HG02970 (cell line): Measurements from ENCODE around the gene SLC37A1.

ENCODE experiments used
- ATAC-seq: cut with Tn5 transposase; IDR thresholded peaks from one replicate; pipeline ENCODE4 v1.9.1; 2021; ENCODE audit warnings: mild to moderate bottlenecking, moderate library complexity, moderate number of reproducible peaks; ENCODE audit not compliant: unreplicated experiment, low FRiP score

SLC37A1 gene

DNA sequence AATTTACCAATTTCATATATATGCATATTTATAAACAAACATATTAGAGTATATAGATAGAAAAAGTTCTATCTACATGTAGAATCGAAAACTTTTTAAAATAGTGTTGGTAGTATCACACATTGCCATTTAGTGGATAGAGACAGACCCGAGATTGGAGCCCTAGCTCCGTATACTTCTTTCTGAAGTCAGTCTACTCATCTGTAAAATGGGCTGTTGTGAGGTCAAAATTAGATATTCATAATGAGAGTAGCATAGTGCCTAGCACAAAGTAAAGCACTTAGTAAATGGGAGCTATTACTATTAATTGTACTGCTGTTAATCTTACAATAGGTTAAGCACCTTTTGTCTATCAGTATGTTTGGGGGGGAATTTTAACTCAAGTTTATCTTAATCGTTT, 13.4 kb upstream of the SLC37A1 start:
- no peak for ATAC-seq

GRCh38 chr21:42500736-42501135, 12.9 kb upstream of the SLC37A1 start:
- ATAC-seq, result no peak

DNA sequence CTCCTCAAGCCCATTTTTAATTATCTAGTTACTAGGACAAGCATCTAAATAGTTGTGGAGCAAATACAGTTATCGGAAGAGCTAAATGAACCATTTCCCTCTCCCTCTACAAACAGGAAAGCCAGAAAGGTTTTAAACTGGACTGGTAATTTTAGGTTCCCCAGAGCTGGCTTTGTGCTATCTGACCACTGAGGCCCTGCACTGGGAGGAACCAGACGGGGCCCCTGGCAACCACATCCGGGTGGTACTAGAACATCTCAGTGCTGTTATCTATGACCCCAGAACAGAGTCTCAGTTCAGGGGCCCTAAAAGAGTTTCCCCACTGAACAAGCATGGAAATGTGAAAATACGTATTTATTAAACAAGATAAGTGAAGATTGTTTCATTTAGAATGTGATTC, 9.9 kb upstream of the SLC37A1 start:
- ATAC-seq, result no peak

GRCh38 chr21:42505090-42505726, 8.4 kb upstream of the SLC37A1 start:
- ATAC-seq, result peak; percentile 56

GRCh38 chr21:42507418-42507817, 6.2 kb upstream of the SLC37A1 start:
- ATAC-seq, result no peak

GRCh38 chr21:42508371-42508770, 5.3 kb upstream of the SLC37A1 start:
- no peak for ATAC-seq

DNA sequence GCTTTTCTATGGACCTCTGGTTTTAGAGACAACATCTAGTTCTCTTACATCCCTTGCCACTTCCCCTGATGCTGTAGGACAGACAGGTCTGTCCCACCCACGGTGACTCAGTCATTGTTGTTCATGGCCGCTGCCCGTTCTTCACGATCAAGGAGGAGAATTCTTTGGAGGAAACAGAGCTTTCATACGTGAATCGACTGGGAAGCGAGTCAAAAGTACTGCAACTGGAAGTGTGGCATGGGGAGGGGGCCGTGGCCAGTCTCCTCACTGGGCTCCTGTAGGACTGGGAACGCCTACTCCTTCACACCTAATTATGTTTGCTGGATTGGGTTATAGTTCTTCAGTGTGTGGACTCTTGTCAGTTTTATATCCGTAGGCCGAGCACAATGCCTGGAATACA, 4.4 kb upstream of the SLC37A1 start:
- ATAC-seq, result no peak

DNA sequence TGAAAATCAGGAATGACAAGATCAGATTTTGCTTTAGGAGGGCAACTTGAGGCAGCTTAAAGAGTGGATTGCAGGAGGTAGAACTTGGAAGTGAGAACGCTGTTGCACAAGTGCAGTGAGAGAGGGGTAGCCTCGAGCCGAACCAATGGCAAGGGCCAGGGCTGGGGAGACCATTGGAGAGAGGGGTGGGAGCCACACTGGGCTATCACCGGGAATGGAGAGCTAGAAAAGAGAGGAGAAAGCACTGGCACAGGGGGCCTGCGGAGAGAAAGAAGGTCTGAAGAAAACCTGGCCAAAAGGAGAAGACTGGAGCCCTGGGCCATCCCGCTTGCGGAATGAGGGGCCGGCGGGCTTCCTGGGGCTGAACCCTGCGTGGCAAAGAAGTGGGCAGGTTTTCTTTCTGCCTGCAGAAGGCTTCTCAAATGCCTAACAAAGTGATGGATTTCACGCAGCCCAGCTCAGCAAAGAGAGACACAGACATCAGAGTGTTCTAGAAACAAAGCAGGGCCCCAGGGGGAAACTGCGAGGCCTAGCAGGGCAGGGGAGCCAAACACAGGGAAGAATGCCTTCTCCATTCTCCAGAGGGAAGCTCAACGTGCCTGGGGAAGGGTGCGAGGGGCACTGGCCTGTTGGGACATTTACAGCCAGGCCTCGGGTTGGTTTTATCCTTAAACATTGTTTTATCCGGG, 1.2 kb upstream of the SLC37A1 start:
- no peak for ATAC-seq

GRCh38 chr21:42513985-42514882, 582 bp downstream of the SLC37A1 start:
- no peak for ATAC-seq

- no peak for ATAC-seq
Observed at GRCh38 chr21:42514883-42515228, 1.2 kb downstream of the SLC37A1 start.

- ATAC-seq, result no peak
Observed at GRCh38 chr21:42515708-42516502, 2.3 kb downstream of the SLC37A1 start.

GRCh38 chr21:42518215-42518614, 4.6 kb downstream of the SLC37A1 start:
- no peak for ATAC-seq

DNA sequence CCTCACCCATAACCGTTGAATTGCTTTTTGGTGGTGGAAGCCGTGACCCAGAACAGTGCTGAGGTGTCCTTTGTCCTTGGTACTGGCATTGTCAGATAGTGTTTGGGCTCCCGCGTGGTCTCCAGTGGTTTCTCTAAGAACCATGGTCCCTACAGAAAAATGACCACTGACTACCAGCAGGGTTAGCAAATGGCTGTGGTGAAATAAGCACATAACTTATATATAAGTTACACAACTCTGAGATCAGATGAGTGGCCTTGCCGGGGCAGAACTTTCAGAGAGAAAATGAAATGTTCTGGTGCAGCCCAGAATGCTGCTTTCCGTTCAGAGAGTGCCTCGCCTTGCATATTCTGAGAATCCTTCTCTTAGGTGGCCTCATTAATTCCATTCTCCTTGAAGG, 5.0 kb downstream of the SLC37A1 start:
- no peak for ATAC-seq

DNA sequence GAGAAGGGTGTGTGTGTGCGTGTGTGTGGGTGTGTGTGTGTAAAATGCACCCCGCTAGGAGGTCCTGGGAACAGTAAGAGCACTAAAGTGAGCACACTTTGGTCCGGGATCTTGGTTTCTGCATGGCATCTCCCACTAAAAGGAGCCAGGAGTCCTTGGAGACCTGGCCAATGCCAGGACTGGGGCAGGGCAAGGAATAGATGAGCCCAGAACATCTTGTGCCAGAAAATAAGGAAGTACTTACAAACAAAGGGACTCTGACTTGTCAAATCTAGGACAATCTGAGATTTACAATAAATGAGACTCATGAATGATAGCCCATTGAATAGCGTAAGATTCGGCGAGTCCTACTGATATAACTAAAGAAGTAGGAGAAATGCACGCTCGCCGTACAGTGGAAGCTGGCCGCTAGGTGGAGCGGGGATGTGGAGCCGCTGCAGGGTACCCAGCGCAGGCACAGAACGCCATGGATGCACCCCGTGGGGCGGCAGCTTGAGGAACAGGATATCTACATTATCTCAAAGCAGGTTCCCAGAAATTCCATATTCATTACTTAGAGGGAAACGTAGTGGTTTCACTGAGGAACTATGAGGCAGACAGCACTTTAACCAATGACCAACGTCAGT, 7.1 kb downstream of the SLC37A1 start:
- no peak for ATAC-seq

DNA sequence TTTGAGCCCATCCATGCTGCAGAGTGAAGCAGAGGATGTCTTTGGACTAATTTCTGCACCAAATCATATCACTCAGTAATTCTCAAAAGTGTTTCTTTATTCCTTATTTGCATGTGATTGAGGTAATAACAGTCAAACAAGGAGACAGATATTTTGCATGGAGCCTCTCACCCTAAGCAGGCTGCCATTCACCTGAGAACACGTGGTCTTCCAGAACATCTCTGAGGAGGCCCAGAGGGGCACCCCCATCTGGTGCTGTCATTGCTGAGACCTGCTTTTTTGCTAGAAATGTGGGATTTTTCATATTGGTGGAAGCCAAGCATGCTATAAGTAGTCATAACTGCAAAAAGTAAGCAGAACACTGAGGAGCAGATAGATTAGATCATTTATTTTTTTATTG, 7.7 kb downstream of the SLC37A1 start:
- no peak for ATAC-seq

- no peak for ATAC-seq
Observed at GRCh38 chr21:42521805-42522204, 8.2 kb downstream of the SLC37A1 start.

- ATAC-seq, result no peak
Observed at GRCh38 chr21:42522271-42522670, 8.6 kb downstream of the SLC37A1 start.

DNA sequence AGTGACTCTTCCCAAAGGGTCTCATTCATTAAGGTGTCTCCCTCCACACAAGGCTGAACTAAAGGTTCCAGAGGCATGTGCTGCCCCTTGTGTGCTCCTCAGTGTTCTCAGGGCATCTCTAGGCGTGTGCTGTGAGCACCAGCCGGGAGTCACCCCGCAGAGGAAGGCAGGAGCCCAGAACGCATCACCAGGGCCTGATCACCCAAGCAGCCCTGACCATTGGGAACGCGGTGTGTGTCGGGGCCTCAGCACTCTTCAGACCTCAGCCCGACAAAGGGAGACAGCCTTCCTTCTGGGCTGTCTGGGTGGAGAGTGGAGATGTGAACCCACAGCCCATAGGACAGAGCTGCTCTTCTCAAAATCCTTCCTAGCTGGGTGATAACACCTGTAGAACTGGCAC, 9.1 kb downstream of the SLC37A1 start:
- ATAC-seq, result no peak

- no peak for ATAC-seq
Observed at GRCh38 chr21:42523211-42523610, 9.6 kb downstream of the SLC37A1 start.

- ATAC-seq, result no peak
Observed at GRCh38 chr21:42523941-42524340, 10.3 kb downstream of the SLC37A1 start.
